Lung microvascular endothelial cell (primary cell): Measurements from ENCODE around the gene NUMBL. TPM values are rescaled to one million over a fixed set of nuclear protein-coding genes. Genes with fewer than 3 reads are reported as not detected.
"Not testable (repeated sequence)": the region's sequence is repeated elsewhere in the genome, so short reads cannot be mapped to it uniquely, and the experiment has no call there.

ENCODE experiments used
- DNase-seq, 2 donors: peaks; one replicate each; pipeline versions ENCODE4 v3.0.0 to v3.0.0-alpha.2; 2010; ENCODE audit warnings: low read depth in 2 of 2
- total RNA-seq: library from RNA; depleted of rRNA; stranded (reverse); fragments of >200 nt; gene quantifications from 2 replicates; pipeline ENCODE4 v1.2.1, GENCODE V29; 2014

NUMBL gene
- total RNA-seq, 1 donor from 2014 or later = 4.6 TPM

DNA sequence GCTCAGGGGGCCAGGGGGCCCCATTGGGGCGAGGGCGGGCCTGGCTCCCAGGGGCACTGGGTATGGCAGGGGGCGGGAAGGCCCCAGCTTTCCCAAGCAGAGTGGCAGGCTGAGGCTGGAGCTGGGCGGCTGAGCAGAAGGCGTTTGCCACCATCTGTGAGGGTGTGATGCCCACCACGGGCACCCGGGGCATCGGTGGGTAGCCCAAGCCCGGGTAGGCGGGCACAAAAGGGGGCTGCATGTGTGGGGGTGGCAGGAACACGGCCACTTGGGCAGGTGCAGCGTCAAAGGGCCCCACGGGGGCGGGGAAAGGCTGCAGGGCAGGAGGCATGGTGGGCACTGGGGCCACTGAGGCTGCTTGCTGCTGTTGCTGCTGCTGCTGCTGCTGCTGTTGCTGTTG lies 22.8 kb downstream of the NUMBL start:
- DNase-seq = no peak

DNA sequence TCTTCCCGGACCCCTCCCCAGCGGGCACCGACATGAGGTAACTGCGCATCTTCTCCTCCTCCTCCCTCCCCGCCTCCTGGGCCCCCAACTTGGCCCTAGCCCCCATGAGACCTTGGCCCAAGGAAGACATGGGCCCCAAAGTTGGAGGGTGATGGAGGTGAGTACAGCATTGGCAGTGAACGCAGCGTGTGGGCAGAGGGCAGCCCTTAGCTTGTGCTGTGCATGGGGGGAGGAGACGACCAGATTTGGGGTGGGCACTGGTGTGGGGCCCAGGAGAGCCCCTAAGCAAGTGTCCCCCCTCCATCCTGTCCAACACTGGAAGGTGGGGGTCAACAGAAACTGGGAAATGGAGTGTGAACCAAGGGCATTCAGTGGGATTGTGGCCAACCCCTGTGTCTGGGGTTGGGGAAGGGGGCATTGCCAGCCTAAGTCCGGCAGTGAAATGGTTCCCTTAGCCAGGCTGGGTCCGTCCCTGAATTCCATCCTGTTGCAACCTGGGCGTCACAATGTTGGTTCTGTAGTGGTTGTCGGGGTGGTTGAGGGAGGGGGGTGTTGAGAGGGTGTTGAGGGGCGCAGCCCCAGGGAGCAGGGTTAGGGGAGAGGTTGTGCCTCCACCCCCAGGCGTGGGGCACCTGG lies 23.5 kb downstream of the NUMBL start:
- no peak for DNase-seq

GRCh38 chr19:40663695-40664692 lies 26.5 kb downstream of the NUMBL start:
- peak in 1 of 2 donors; percentile 25 for DNase-seq

DNA sequence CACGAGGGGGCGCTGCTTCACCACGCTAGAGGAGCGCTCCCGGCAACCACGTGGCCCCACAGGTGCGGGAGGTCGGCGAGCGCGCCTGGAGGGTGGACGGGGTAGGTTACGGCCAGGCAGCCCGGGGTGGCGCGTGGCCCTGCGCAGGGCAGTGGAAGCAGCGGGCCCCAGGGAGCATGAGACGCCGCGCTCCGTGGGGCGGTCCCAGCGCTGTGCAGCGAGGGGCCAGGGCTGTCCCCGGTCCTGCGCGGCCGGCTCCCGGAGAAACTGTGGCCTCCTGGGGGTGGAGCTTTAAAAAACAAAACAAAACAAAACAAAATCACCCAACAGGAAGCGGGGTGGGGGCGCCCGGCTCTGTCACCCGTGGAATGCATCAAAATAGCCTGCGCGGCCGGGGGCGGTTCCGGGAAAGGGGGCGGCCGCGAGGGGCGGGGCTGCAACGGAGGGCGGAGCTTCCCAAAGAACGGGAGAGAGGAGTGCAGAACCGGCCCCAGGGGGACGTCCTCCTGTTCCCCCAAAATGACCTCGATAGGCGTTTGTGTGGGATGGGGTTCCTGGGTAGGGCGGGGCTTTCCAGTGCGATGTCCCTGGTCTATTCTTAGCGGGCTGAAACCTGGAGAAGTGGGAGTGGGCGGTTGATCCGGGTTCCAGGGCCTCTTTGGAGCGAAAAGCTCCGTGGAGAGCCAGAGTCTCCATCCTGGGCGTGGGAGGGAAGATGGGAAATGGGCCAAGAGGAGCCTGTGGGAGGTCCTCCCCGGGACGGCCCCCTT lies 27.3 kb downstream of the NUMBL start:
- DNase-seq = peak; percentile 85 to 88

DNA sequence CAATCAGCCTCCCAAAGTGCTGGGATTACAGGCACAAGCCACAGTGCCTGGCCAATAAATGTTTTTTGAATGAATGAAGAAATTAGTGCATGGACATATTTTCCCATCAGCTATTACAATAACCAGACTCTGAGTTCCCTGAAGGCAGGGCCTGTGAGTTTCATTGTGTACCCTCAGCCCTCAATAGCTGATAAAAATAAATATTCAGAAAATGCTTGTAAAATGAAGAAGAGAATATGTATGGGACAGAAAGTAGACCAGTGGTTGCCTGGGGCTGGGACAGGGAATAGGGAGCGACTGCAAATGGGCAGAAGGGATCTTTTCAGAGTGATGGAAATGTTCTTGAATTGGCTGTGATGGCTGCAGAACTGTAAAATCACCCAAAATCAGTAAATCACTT lies 28.8 kb downstream of the NUMBL start:
- DNase-seq = no peak

DNA sequence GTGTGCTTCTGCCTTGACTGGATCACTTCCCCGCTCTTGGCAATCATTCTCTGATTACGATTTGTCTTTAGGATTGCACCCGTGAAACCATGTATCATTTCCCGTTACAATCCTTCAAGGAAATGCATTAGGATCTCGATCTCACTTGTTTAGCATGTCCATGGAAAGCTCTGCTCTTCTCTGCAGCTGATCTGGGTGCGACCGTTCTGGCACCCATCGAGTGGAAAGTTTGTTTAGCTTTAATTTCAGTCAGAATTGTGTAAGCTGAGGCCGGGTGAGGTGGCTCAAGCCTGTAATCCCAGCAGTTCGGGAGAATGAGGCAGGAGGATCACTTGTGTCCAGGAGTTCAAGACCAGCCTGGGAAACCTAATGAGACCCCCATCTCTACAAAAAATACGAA lies 30.9 kb downstream of the NUMBL start:
- no peak for DNase-seq

DNA sequence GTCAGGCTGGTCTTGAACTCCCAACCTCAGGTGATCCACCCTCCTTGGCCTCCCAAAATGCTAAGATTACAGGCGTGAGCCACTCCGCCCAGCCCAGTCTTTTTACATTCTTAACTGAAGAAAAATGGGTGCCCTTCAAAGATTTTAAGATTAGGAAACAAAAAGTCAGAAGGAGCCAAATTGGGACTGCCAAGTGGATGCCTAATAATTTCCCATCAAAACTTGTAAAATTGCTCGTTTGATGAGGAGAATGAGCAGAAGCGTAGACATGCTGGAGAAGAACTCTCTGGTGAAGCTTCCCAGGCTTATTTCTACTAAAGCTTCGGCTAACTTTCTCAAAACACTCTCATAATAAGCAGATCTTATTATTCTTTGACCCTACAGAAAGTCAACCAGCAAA lies 31.3 kb downstream of the NUMBL start:
- no peak for DNase-seq

DNA sequence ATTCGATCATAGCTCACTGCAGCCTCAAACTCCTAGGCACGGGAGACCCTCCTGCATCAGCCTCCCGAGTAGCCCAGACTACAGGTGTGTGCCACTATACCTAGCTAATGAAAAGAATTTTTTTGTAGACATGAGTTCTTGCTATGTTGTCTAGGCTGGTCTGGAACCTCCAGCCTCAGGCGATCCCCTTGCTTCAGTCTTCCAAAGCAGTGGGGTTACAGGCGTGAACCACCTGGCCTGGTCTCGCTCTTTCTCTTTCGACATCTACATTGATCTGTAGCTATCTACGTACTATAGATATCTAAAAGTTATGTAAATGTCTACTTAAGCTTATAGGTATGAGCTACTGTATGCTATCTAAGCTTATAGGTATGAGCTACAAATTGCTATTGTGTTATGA lies 32.4 kb downstream of the NUMBL start:
- DNase-seq = no peak

DNA sequence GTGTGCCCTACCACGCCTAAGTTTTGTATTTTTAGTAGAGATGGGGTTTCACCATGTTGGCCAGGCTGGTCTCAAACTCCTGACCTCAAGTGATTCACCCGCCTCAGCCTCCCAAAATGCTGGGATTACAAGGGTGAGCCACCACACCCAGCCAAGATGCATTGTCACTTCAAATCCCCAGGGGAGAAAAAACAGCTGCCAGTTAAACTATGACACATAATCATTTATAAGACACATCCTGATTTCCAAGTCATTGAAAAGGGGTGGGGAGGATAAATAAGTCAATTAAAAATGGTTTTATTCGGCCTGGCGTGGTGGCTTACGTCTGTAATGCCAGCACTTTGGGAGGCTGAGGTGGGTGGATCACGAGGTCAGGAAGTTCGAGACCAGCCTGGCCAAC lies 34.8 kb downstream of the NUMBL start:
- not testable (repeated sequence) for DNase-seq

DNA sequence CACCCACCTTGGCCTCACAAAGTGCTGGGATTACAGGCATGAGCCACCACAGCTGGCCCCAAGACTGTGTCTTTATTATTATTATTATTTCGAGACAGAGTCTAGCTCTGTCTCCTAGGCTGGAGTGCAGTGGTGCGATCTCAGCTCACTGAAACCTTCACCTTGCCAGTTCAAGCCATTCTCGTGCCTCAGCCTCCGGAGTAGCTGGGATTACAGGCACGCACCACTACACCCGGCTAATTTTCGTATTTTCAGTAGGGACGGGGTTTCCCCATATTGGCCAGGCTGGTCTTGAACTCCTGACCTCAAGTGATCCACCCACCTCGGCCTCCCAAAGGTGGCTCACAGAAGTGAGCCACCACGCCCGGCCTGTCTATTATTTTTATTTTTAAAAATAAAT lies 38.1 kb downstream of the NUMBL start:
- not testable (repeated sequence) for DNase-seq

DNA sequence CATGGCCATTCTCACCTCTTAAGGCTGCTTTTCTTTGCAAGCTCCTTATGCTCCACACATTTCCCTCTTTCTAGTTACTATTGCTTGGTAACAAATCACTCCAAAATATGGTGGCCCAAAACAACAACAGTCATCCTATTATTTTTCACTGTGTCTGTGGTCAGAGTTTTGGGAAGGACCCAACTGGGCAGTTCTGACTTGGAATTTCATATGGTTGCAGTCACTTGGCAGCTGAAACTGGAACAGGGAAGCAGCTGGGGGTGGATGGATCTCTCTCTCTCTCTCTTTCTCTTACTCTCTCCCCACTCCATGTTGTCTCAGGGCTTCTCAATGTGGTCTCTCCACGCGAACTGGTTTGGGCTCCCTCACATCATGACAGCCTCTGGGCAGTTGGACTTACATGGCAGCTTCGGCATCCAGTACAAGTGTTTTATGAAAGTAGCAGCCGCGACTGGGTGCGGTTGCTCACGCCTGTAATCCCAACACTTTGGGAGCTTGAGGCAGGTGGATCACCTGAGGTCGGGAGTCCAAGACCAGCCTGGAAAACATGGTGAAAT lies 39.6 kb downstream of the NUMBL start:
- no peak for DNase-seq

- DNase-seq = not testable (repeated sequence)
Measured at GRCh38 chr19:40649903-40650675, 40.4 kb downstream of the NUMBL start.

- DNase-seq = no peak
Measured at GRCh38 chr19:40646743-40647254, 43.7 kb downstream of the NUMBL start.

DNA sequence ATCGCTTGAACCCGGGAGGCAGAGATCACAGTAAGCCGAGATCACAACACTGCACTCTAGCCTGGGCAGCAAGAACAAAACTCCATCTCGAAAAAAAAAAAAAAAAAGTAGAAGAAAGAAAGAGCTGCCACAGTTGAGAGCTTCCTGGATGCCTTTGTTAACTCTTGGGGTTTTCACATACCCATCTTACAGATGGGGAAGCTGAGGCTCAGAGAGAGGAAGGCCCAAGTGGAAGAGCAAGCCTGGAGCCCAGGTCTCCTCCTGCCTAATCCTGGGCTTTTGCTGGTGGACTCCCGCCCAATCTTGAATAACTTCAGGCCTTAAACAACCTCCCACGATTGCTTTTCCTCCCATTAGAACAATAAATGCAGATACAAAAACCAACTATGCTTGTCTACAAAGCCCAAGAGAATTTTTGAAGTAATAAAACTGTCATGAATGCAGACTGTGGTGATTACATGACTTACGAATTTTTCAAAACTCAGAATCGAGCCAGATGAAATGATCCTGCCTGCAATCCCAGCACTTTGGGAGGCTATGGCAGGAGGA lies 47.6 kb downstream of the NUMBL start:
- DNase-seq = no peak

GRCh38 chr19:40642051-40642706 lies 48.3 kb downstream of the NUMBL start:
- DNase-seq = no peak

GRCh38 chr19:40641281-40641680 lies 49.2 kb downstream of the NUMBL start:
- DNase-seq = no peak

GRCh38 chr19:40640744-40641143 lies 49.7 kb downstream of the NUMBL start:
- DNase-seq = no peak

GRCh38 chr19:40639638-40639982 lies 50.8 kb downstream of the NUMBL start:
- no peak for DNase-seq

DNA sequence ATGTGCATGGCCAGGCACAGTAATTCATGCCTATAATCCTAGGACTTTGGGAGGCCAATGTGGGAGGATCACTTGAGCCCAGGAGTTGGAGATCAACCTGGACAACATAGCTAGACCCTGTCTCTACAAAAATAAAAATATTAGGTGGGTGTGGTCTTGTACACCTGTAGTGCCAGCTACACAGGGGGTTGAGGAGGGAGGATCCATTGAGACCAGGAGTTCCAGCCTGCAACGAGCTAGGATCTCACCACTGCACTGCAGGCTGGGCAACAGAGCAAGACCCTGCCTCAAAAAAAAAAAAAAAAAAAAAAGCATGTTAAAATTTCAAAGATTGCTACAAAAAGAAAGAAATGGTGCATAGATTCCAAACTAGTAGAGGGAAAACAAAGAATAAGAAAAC lies 52.1 kb downstream of the NUMBL start:
- DNase-seq = no peak

GRCh38 chr19:40633207-40633606 lies 57.2 kb downstream of the NUMBL start:
- no peak for DNase-seq
